ENCODE measurements around the gene CWC15.

DNA sequence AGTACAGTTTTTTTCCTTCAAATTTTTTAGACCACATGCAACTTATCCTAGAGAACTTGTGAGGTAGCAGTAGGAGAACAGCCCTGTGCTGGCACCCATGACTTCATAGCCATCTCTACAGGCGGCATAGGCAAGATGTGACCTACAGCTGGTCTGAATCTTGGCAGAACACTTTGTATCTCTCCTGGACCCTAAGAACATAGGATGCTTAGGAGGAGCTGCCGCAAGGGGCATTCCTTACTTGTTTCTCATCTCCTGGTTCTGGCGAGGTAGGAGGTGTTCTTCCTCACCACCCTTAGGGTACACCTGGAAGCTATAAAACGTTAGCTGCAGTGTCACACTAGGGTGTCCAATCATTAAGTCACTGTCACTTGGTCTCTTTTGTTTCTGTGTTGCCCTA lies 16.4 kb downstream of the CWC15 start:
- TF ChIP-seq, protein P1, sequence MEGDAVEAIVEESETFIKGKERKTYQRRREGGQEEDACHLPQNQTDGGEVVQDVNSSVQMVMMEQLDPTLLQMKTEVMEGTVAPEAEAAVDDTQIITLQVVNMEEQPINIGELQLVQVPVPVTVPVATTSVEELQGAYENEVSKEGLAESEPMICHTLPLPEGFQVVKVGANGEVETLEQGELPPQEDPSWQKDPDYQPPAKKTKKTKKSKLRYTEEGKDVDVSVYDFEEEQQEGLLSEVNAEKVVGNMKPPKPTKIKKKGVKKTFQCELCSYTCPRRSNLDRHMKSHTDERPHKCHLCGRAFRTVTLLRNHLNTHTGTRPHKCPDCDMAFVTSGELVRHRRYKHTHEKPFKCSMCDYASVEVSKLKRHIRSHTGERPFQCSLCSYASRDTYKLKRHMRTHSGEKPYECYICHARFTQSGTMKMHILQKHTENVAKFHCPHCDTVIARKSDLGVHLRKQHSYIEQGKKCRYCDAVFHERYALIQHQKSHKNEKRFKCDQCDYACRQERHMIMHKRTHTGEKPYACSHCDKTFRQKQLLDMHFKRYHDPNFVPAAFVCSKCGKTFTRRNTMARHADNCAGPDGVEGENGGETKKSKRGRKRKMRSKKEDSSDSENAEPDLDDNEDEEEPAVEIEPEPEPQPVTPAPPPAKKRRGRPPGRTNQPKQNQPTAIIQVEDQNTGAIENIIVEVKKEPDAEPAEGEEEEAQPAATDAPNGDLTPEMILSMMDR (IDR thresholded peaks at IDR 0.05) = no peak
- TF ChIP-seq EP300 (IDR thresholded peaks at IDR 0.05) = no peak

All from upper lobe of left lung (tissue), 4 donors.